ENCODE results near the gene GPC2.
"Not testable (repeated sequence)": the region's sequence is repeated elsewhere in the genome, so short reads cannot be mapped to it uniquely, and the experiment has no call there.

GPC2 gene

GRCh38 chr7:100200693-100201092, 23.5 kb upstream of the GPC2 start:
- DNase-seq: no peak

DNA sequence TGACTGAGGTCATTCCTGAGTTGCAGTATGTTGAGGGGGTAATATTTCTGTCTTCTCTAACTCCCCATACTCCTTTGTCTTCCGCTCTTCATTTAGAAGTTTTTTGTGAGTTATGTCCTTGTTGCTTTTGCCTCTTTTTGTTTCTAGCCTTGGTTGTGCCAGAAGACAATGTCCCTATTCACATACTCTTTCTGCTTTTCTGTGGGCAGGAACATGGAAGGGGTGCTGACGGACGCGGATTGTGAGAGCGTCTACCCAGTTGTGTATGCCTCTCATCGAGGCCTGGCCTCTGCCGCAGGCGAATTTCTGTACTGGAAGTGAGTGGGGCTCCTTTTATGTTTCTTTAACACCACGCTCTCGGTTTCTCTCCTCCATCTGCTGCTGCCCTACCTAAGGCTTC, 21.1 kb upstream of the GPC2 start:
- no peak for DNase-seq

- not testable (repeated sequence) for DNase-seq
Measured at GRCh38 chr7:100195901-100196322, 18.7 kb upstream of the GPC2 start.

GRCh38 chr7:100195222-100195621, 18.0 kb upstream of the GPC2 start:
- DNase-seq: no peak

DNA sequence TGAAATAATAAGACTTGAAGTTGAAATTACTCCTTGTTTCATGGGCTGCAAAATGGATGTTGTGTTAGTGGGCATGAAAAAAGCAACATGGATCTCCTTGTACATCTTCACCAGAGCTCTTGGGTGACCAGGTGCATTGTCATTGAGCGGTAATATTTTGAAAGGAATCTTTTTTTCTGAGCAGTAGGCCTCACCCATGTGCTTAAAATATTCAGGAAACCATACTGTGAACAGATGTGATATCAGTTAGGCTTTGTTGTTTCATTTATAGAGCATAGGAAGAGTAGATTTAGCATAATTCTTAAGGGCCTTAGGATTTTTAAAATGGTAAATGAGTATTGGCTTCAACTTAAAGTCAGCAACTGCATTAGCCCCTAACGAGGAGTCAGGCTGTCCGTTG, 15.8 kb upstream of the GPC2 start:
- no peak for DNase-seq

GRCh38 chr7:100192281-100192862, 15.2 kb upstream of the GPC2 start:
- not testable (repeated sequence) for DNase-seq

GRCh38 chr7:100191775-100192174, 14.6 kb upstream of the GPC2 start:
- DNase-seq: no peak

DNA sequence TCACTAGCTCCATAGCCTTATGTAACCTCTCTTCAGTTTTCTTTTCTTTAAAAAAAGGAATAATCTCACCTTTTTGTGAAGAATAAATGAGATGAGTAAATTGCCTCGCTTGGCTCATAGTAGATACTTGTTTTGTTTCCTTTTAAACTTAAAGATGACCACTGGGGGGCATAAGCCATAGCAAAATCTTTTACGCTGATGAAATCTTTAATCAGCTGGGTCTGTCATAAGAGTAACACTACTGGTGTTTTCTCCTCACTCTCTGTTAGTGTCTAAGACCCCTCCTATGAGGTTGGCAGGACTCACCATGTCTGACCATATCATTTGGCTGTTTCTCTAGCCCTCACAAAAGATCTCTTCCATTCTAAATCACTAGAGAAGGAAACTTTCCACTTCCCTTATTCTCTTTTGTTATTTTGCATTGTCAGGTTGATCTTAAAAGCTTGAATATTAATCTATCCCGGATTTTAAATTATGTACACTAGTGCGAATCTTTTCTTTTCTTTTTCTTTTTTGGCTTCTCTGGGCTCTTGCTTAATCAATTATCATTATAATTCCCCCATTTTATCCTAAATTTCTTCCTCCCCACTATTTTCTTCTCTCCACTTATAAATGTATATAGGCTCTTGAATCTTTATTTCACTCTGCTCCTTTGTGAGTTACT, 13.0 kb upstream of the GPC2 start:
- no peak for DNase-seq

GRCh38 chr7:100189061-100189460, 11.9 kb upstream of the GPC2 start:
- no peak for DNase-seq

DNA sequence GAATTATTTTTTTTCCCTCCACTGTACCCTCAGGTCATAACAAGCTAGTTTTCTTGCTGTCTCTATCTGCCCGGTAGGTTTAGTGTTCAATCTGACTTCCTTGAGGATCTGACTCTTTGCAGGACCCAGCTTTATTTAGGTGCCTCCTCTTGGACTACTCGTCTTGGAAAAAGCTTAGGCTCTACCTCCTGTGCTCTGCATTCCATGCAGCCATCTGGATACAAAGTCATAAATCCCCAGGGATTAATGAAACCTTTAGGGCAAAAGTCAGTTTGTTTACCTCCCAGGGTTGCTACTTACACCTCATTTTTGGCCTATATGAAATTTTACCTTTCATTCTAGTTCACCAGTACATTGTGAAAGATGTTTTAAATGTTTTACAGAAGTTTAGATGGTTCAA, 8.5 kb upstream of the GPC2 start:
- DNase-seq: no peak

DNA sequence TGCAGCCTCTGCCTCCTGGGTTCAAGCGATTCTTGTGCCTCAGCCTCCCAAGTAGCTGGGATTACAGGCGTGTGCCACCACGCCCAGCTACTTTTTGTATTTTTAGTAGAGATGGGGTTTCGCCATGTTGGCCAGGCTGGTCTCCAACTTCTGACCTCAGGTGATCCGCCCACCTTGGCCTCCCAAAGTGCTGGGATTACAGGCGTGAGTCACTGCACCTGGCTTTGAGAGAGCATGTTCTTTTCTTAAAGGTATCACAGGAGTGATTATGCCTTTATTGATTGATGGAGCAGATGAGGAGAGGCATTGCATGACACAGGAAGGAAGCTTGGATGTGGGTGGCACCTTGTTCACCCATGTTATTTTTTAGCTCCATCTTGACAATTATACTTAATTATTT, 5.9 kb upstream of the GPC2 start:
- not testable (repeated sequence) for DNase-seq

- not testable (repeated sequence) for DNase-seq
Measured at GRCh38 chr7:100182616-100183015, 5.4 kb upstream of the GPC2 start.

- DNase-seq: not testable (repeated sequence)
Measured at GRCh38 chr7:100180084-100180483, 2.9 kb upstream of the GPC2 start.

GRCh38 chr7:100176096-100177044, 811 bp downstream of the GPC2 start:
- DNase-seq: no peak

GRCh38 chr7:100175296-100175935, 1.8 kb downstream of the GPC2 start:
- DNase-seq: no peak

GRCh38 chr7:100174582-100174981, 2.6 kb downstream of the GPC2 start:
- DNase-seq: no peak

DNA sequence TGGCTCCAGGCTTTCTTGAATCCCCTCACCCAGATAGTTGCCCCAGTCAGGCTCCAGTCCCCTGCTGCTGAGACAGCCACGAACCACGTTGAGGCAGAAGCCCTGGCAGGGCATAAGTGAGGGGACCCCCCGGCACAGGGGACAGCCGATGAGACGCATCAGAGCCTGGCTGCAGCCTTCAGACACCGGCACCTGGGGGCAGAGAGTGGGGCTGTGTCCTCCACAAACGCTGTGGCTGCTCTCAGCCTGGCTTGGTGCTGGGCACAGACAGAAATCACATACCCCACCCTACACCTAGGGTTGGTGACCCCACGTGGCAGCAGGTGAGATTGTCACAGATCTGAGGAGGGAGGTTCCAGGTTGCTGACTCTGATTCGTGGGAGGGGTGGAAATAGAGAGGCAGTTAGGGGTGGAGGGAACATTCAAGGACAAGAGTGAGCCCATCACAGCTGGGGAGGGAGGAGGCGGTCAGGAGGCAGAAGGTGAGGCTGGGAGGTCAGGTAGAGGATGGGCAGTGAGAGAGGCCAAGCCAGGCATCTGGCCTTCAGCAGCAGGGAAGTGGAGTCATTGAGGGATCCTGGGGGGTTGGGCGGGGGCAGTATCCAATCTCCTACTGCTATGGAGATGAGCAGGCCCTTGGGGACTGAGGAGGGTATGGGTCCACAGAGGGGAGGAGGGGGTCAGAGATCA, 3.2 kb downstream of the GPC2 start:
- DNase-seq: no peak

GRCh38 chr7:100171840-100172239, 5.3 kb downstream of the GPC2 start:
- no peak for DNase-seq

- DNase-seq: no peak
Measured at GRCh38 chr7:100171087-100171681, 6.0 kb downstream of the GPC2 start.

- DNase-seq: no peak
Measured at GRCh38 chr7:100170101-100170897, 6.9 kb downstream of the GPC2 start.

GRCh38 chr7:100169147-100169850, 7.9 kb downstream of the GPC2 start:
- no peak for DNase-seq

All from activated CD4-positive, CD25-positive, alpha-beta regulatory T cell treated with anti-CD3 and anti-CD28 coated beads, Interleukin-2, amount 50 U/mL, for 72 hours (primary cell).